GM18873 (cell line): Measurements from ENCODE around the gene GTF3C4.

Experiments
- ATAC-seq: cut with Tn5 transposase; IDR thresholded peaks from one replicate; pipeline ENCODE4 v1.9.1; 2021; ENCODE audit warnings: mild to moderate bottlenecking, moderate library complexity, moderate number of reproducible peaks; ENCODE audit not compliant: unreplicated experiment, low FRiP score

The GTF3C4 gene

GRCh38 chr9:132670457-132671391 lies at the start of gene GTF3C4:
Gene GTF3C4 (plus strand): TSS chr9:132670464. CDS start chr9:132670599, 135 bp downstream.
- no peak for ATAC-seq

GRCh38 chr9:132622159-132622558 lies 48.1 kb upstream of the GTF3C4 start:
- ATAC-seq = no peak

GRCh38 chr9:132626285-132626684 lies 44.0 kb upstream of the GTF3C4 start:
- no peak for ATAC-seq

GRCh38 chr9:132627106-132627505 lies 43.2 kb upstream of the GTF3C4 start:
- no peak for ATAC-seq

GRCh38 chr9:132627594-132627993 lies 42.7 kb upstream of the GTF3C4 start:
- no peak for ATAC-seq

GRCh38 chr9:132628746-132629145 lies 41.5 kb upstream of the GTF3C4 start:
- ATAC-seq = no peak

GRCh38 chr9:132630116-132630515 lies 40.1 kb upstream of the GTF3C4 start:
- no peak for ATAC-seq

- no peak for ATAC-seq
These were observed 39.5 kb upstream of the GTF3C4 start for GRCh38 chr9:132630811-132631210.

- no peak for ATAC-seq
These were observed 39.0 kb upstream of the GTF3C4 start for GRCh38 chr9:132631280-132631679.

GRCh38 chr9:132631685-132632084 lies 38.6 kb upstream of the GTF3C4 start:
- ATAC-seq = no peak

- ATAC-seq = no peak
These were observed 37.7 kb upstream of the GTF3C4 start for GRCh38 chr9:132632413-132633129.

- ATAC-seq = no peak
These were observed 35.9 kb upstream of the GTF3C4 start for GRCh38 chr9:132634327-132634726.

GRCh38 chr9:132637351-132637750 lies 32.9 kb upstream of the GTF3C4 start:
- no peak for ATAC-seq

GRCh38 chr9:132637801-132638200 lies 32.5 kb upstream of the GTF3C4 start:
- no peak for ATAC-seq

- ATAC-seq = no peak
These were observed 32.0 kb upstream of the GTF3C4 start for GRCh38 chr9:132638240-132638639.

- no peak for ATAC-seq
These were observed 30.9 kb upstream of the GTF3C4 start for GRCh38 chr9:132639322-132639721.

- ATAC-seq = no peak
These were observed 29.0 kb upstream of the GTF3C4 start for GRCh38 chr9:132641216-132641615.

- no peak for ATAC-seq
These were observed 26.0 kb upstream of the GTF3C4 start for GRCh38 chr9:132644251-132644650.

- ATAC-seq = no peak
These were observed 25.0 kb upstream of the GTF3C4 start for GRCh38 chr9:132645306-132645705.

GRCh38 chr9:132645711-132646110 lies 24.6 kb upstream of the GTF3C4 start:
- ATAC-seq = no peak

- no peak for ATAC-seq
These were observed 23.5 kb upstream of the GTF3C4 start for GRCh38 chr9:132646726-132647125.

- no peak for ATAC-seq
These were observed 22.9 kb upstream of the GTF3C4 start for GRCh38 chr9:132647355-132647754.
